Endothelial cell of umbilical vein (primary cell): ENCODE results near the gene ARHGAP28. TPM values are rescaled to one million over a fixed set of nuclear protein-coding genes. Genes with fewer than 3 reads are reported as not detected.

ENCODE experiments used
- BruUV-seq: library from RNA; stranded (reverse); fragments of 400-500 nt; replicated peaks from 2 replicates; lab custom pipeline; 2021; lab: Mats Ljungman, UMichigan
- CTCF ChIA-PET: fragments of 300-600, 350-600 bp; sonication (Branson Sonifier 250); formaldehyde crosslinking; loops from one replicate; lab custom pipeline; 2021; ENCODE audit warnings: antibody characterized with exemption, inconsistent platforms; lab: Charles Lee
- POLR2A ChIA-PET: fragments of 300-600, 350-600 bp; sonication (Branson Sonifier 250); formaldehyde crosslinking; loops from one replicate; lab custom pipeline; 2021; ENCODE audit warnings: antibody characterized with exemption, inconsistent platforms; lab: Charles Lee
- DNase-seq: peaks from one replicate; pipeline ENCODE4 v3.0.0-alpha.2; 2011; ENCODE audit warnings: low read depth, low spot score
- FAIRE-seq: peaks from 2 replicates; lab custom pipeline; 2011; peaks lifted over from hg19 to GRCh38; lab: Jason Lieb, UNC
- H2AFZ ChIP-seq: 2 replicates; pipeline ENCODE4 v1.6.0; 2012; ENCODE audit warnings: low read depth, low read length, control low read depth, inconsistent platforms
- H3K27ac ChIP-seq: 2 replicates; pipeline ENCODE4 v1.5.1; 2011; ENCODE audit warnings: low read depth, mild to moderate bottlenecking, control low read depth, low read length, moderate library complexity; ENCODE audit not compliant: insufficient read depth
- H3K27me3 ChIP-seq, 2 experiments: 2 replicates each; pipeline versions ENCODE4 v1.6.0 to v1.6.1; 2011; ENCODE audit warnings: low read length in 2 of 2, mixed read lengths in 1 of 2; ENCODE audit not compliant: control insufficient read depth in 2 of 2, insufficient read depth in 2 of 2
- H3K36me3 ChIP-seq, 2 experiments: 2 replicates in 1 of 2; 3 replicates in 1 of 2; pipeline ENCODE4 v1.5.1; 2011; ENCODE audit warnings: low read length in 2 of 2, mild to moderate bottlenecking in 1 of 2, moderate library complexity in 1 of 2; ENCODE audit not compliant: control insufficient read depth in 2 of 2, insufficient read depth in 2 of 2; ENCODE audit errors: extremely low read depth in 1 of 2
- H3K4me1 ChIP-seq: 3 replicates; pipeline ENCODE4 v1.5.1; 2011; ENCODE audit warnings: mild to moderate bottlenecking, low read length; ENCODE audit not compliant: control insufficient read depth, insufficient read depth; ENCODE audit errors: extremely low read depth
- H3K4me2 ChIP-seq: 2 replicates; pipeline ENCODE4 v1.6.1; 2011; ENCODE audit warnings: low read length, control low read depth, mixed read lengths; ENCODE audit not compliant: insufficient read depth
- H3K4me3 ChIP-seq, 3 experiments: fragments of 200-600 bp in 1 of 3; sonication (generic), shearing (Covaris generic) in 1 of 3; replicated peaks in 1 of 3; 2 replicates each; pipeline ENCODE4 v1.5.1; 2011 to 2016; ENCODE audit warnings: control low read depth in 3 of 3, low read length in 3 of 3, mild to moderate bottlenecking in 2 of 3, inconsistent platforms in 1 of 3, low read depth in 1 of 3, moderate library complexity in 1 of 3; ENCODE audit not compliant: insufficient read depth in 1 of 3
- H3K79me2 ChIP-seq: 2 replicates; pipeline ENCODE4 v1.6.0; 2012; ENCODE audit warnings: low read length, inconsistent platforms; ENCODE audit not compliant: control insufficient read depth, insufficient read depth
- H3K9ac ChIP-seq: replicated peaks from 2 replicates; pipeline ENCODE3; 2011; ENCODE audit warnings: low read length, control low read depth; ENCODE audit not compliant: insufficient read depth; ENCODE audit errors: extremely low read depth
- H3K9me1 ChIP-seq: replicated peaks from 3 replicates; pipeline ENCODE4 v1.6.0; 2011; ENCODE audit warnings: mild to moderate bottlenecking, low read length; ENCODE audit not compliant: control insufficient read depth, insufficient read depth; ENCODE audit errors: extremely low read depth
- H3K9me3 ChIP-seq: replicated peaks from 2 replicates; pipeline ENCODE4 v1.5.1; 2012; ENCODE audit warnings: low read length, inconsistent platforms; ENCODE audit not compliant: control insufficient read depth, insufficient read depth
- H4K20me1 ChIP-seq: replicated peaks from 2 replicates; pipeline ENCODE3; 2011; ENCODE audit warnings: mild to moderate bottlenecking, low read length; ENCODE audit not compliant: control insufficient read depth, insufficient read depth; ENCODE audit errors: extremely low read depth
- EZH2 ChIP-seq: IDR thresholded peaks from 2 replicates; pipeline ENCODE4 v1.6.1; 2012; ENCODE audit warnings: borderline replicate concordance, low read depth, mild to moderate bottlenecking, moderate library complexity, low read length, inconsistent platforms; ENCODE audit not compliant: severe bottlenecking
- FOS ChIP-seq: IDR thresholded peaks from 2 replicates; pipeline ENCODE4 v1.6.1; 2011; ENCODE audit warnings: mild to moderate bottlenecking, low read length, moderate library complexity, borderline replicate concordance; ENCODE audit not compliant: insufficient read depth
- GATA2 ChIP-seq: IDR thresholded peaks from 2 replicates; pipeline ENCODE4 v1.7.0; 2011; ENCODE audit warnings: low read depth, mild to moderate bottlenecking, moderate library complexity, mixed read lengths, low read length; ENCODE audit not compliant: insufficient read length, insufficient read depth
- JUN ChIP-seq: IDR thresholded peaks from 2 replicates; pipeline ENCODE4 v1.6.1; 2011; ENCODE audit warnings: borderline replicate concordance, low read depth; ENCODE audit not compliant: insufficient read length, insufficient read depth
- MYC ChIP-seq: IDR thresholded peaks from one replicate; pipeline ENCODE4 v1.6.1; 2011; ENCODE audit warnings: mild to moderate bottlenecking, low read depth, low read length
- POLR2A ChIP-seq: IDR thresholded peaks from 2 replicates; pipeline ENCODE4 v1.6.1; 2012; ENCODE audit warnings: low read depth, mild to moderate bottlenecking, control low read depth, low read length
- POLR2AphosphoS5 ChIP-seq: IDR thresholded peaks from 2 replicates; pipeline ENCODE4 v1.6.1; 2012; ENCODE audit warnings: low read depth, mild to moderate bottlenecking, control low read depth, low read length, moderate library complexity; ENCODE audit not compliant: insufficient read depth
- dilution Hi-C: fragments of 300-500 bp; cut with MboI; formaldehyde crosslinking; loops from one replicate; pipeline ENCODE4 v1.15.0; 2019; ENCODE audit warnings: low sequenced_read_pairs; ENCODE audit not compliant: extremely low pct_ligation_motif_present
- intact Hi-C: fragments of 100-400 bp; cut with micrococcal nuclease; formaldehyde crosslinking; loops from one replicate; pipeline ENCODE4 v1.10.0; 2022
- polyA plus RNA-seq, 4 experiments: library from polyadenylated mRNA; depleted of rRNA in 3 of 4; stranded (reverse) in 3 of 4; unstranded in 1 of 4; fragments of >200 nt; gene quantifications; 2 replicates each; pipeline versions ENCODE4 v1.2.1 to v1.2.3, GENCODE V29; 2011 to 2012; ENCODE audit warnings: missing spikeins in 1 of 4
- total RNA-seq: library from RNA; stranded (reverse); gene quantifications from 2 replicates; pipeline ENCODE4 v1.2.3, GENCODE V29; 2021
- TF ChIP-seq, protein P1 (sequence below), 2 donors: IDR thresholded peaks; 1 replicate in 1 of 2; 2 replicates in 1 of 2; pipeline ENCODE4 v1.5.1; 2011; ENCODE audit warnings: low read length in 2 of 2, mild to moderate bottlenecking in 2 of 2, moderate library complexity in 2 of 2, control low read depth in 1 of 2, inconsistent platforms in 1 of 2, low read depth in 1 of 2; ENCODE audit not compliant: insufficient read depth in 1 of 2; ENCODE audit errors: extremely low read depth in 1 of 2
- TF ChIP-seq, protein P2 (sequence below): IDR thresholded peaks from 2 replicates; pipeline ENCODE4 v1.6.1; 2011; ENCODE audit not compliant: insufficient read depth, insufficient read length

ARHGAP28 gene
- total and polyA plus RNA-seq, 2 donors (not counting 3 experiments of a cell fraction or from before 2014, with no cell fraction given): 3.8 to 23.4 TPM

DNA sequence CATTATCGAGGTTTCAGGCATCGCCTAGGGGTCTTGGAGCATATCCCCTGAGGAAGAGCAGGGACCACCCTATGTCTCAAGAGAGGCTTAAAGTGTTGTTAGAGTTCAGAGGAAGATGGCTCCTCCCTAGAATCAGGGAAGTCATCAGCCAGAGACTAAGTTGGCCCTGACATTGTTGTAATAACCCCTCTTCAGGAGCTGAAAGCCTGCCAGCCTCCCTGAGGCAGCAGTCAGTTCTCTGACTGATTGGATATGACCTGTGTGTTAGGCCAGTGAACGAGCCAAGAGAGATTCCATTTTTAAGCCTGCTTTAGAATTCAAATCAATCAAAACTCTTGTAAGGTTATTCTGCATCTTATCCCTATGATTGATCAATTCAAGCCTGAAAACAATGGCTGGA lies 34.9 kb downstream of the ARHGAP28 start:
- CTCF ChIA-PET: no interaction called here

DNA sequence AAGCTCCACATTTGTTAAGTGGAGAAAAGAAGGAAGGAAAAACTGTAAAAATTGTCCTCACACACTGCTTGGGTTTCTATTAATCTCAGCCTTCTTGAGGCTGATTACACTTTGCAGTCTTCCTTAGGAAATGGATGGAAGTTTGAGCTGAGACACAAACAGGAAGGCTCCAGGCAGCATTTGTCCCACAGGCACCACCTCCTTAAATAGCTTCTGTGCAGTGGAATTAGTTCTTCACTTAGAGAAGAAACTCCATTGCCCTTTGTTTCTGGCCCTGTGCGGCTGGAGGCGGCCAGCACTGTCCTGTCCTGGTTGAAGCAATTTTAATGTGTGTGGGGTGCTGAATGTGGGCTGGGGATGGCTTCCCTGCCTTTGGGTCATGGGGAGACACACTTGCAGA lies 44.3 kb downstream of the ARHGAP28 start:
- DNase-seq (peak; percentile 53), FAIRE-seq (peak; percentile 21)
- BruUV-seq: no TSS peak
- H4K20me1 ChIP-seq: no peaks in the 10 kb centered on the region
- CTCF ChIA-PET: interaction anchor here (0.9 kb wide), 1 partner anchor 33 kb away, joined by 3 read pairs; no protein-coding TSS in a partner anchor
- peak overlapping the region in 1 of 3 experiments; percentile 6 for H3K4me3 ChIP-seq
- dilution Hi-C loops: no loop called here
- H3K4me2 ChIP-seq: no peak overlapping the region
- intact Hi-C loops: no loop called here
- H3K27ac ChIP-seq: no peak overlapping the region
- POLR2A ChIA-PET: no interaction called here
- no peaks in the 10 kb centered on the region for H3K79me2 ChIP-seq
- H2AFZ ChIP-seq: no peak overlapping the region
- no peak overlapping the region for H3K9ac ChIP-seq
- peaks cover 4% of the 10 kb centered on the region for H3K4me1 ChIP-seq
- no peaks in the 10 kb centered on the region for H3K36me3 ChIP-seq
- TF ChIP-seq JUN: no peak
- no peak for TF ChIP-seq POLR2A
- TF ChIP-seq GATA2: no peak
- no peak for TF ChIP-seq FOS
- TF ChIP-seq POLR2AphosphoS5: no peak
- TF ChIP-seq, protein P1, sequence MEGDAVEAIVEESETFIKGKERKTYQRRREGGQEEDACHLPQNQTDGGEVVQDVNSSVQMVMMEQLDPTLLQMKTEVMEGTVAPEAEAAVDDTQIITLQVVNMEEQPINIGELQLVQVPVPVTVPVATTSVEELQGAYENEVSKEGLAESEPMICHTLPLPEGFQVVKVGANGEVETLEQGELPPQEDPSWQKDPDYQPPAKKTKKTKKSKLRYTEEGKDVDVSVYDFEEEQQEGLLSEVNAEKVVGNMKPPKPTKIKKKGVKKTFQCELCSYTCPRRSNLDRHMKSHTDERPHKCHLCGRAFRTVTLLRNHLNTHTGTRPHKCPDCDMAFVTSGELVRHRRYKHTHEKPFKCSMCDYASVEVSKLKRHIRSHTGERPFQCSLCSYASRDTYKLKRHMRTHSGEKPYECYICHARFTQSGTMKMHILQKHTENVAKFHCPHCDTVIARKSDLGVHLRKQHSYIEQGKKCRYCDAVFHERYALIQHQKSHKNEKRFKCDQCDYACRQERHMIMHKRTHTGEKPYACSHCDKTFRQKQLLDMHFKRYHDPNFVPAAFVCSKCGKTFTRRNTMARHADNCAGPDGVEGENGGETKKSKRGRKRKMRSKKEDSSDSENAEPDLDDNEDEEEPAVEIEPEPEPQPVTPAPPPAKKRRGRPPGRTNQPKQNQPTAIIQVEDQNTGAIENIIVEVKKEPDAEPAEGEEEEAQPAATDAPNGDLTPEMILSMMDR (IDR thresholded peaks at IDR 0.05; ENCODE audit: extremely low read depth in 1 of 2, insufficient read depth in 1 of 2, low read depth in 1 of 2, low read length in 2 of 2): no peak
- no peak for TF ChIP-seq EZH2
- TF ChIP-seq, protein P2, sequence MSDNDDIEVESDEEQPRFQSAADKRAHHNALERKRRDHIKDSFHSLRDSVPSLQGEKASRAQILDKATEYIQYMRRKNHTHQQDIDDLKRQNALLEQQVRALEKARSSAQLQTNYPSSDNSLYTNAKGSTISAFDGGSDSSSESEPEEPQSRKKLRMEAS: no peak
- TF ChIP-seq MYC: no peak
- H3K9me1 ChIP-seq: no peaks in the 10 kb centered on the region
- no peaks in the 10 kb centered on the region for H3K9me3 ChIP-seq
- H3K27me3 ChIP-seq: peaks cover 12 to 14% of the 10 kb centered on the region in 2 experiments

More for the DNA sequence above, 34.9 kb downstream of the ARHGAP28 start:
- no peak for FAIRE-seq
- no TSS peak for BruUV-seq
- H2AFZ ChIP-seq: no peak overlapping the region
- no peaks in the 10 kb centered on the region for H3K27me3 ChIP-seq
- H3K9ac ChIP-seq: no peak overlapping the region
- H3K36me3 ChIP-seq: no peaks in the 10 kb centered on the region
- no peaks in the 10 kb centered on the region for H4K20me1 ChIP-seq
- H3K27ac ChIP-seq: no peak overlapping the region
- DNase-seq: no peak
- no peaks in the 10 kb centered on the region for H3K9me1 ChIP-seq
- H3K4me2 ChIP-seq: no peak overlapping the region
- H3K9me3 ChIP-seq: no peaks in the 10 kb centered on the region
- POLR2A ChIA-PET: no interaction called here
- dilution Hi-C loops: no loop called here
- intact Hi-C loops: no loop called here
- peaks cover 2% of the 10 kb centered on the region for H3K4me1 ChIP-seq
- TF ChIP-seq, protein P2: no peak
- no peak for TF ChIP-seq GATA2
- TF ChIP-seq, protein P1 (IDR thresholded peaks at IDR 0.05; ENCODE audit: extremely low read depth in 1 of 2, insufficient read depth in 1 of 2, low read depth in 1 of 2, low read length in 2 of 2): no peak
- TF ChIP-seq FOS: no peak
- H3K79me2 ChIP-seq: no peaks in the 10 kb centered on the region
- H3K4me3 ChIP-seq: no peak overlapping the region
